Uterus (tissue), 4 donors: ENCODE data around the gene ZBTB14. TPM values are rescaled to one million over a fixed set of nuclear protein-coding genes. Genes with fewer than 3 reads are reported as not detected.

Experiments
- DNase-seq, 2 donors: peaks; one replicate each; pipeline ENCODE4 v3.0.0-alpha.2; 2019 to 2020
- H3K27ac ChIP-seq, 2 donors: fragments of 200-600 bp; sonication (generic); 1 replicate in 1 of 2; 2 replicates in 1 of 2; pipeline ENCODE4 v1.5.1; 2016 to 2018
- H3K27me3 ChIP-seq, 2 donors: fragments of 200-600 bp; sonication (generic); one replicate each; pipeline ENCODE4 v1.5.1; 2018 to 2019; ENCODE audit warnings: control low read depth in 1 of 2
- H3K36me3 ChIP-seq, 2 donors: fragments of 200-600 bp; sonication (generic); one replicate each; pipeline ENCODE4 v1.5.1; 2019; ENCODE audit warnings: control low read depth in 1 of 2
- H3K4me1 ChIP-seq, 2 donors: fragments of 200-600 bp; sonication (generic); one replicate each; pipeline ENCODE4 v1.5.1; 2018 to 2019; ENCODE audit warnings: control low read depth in 1 of 2
- H3K4me3 ChIP-seq, 2 donors: fragments of 200-600 bp; sonication (generic); 1 replicate in 1 of 2; 2 replicates in 1 of 2; pipeline ENCODE4 v1.5.1; 2018 to 2019; ENCODE audit warnings: mild to moderate bottlenecking in 1 of 2
- H3K9me3 ChIP-seq, 2 donors: fragments of 200-600 bp; sonication (generic); one replicate each; pipeline ENCODE4 v1.5.1; 2019; ENCODE audit warnings: control low read depth in 1 of 2
- CTCF ChIP-seq, 4 experiments: fragments of 200-600 bp in 2 of 4; fragments of 450-650 bp in 2 of 4; sonication (generic) in 2 of 4; IDR thresholded peaks; one replicate each; pipeline ENCODE4 v1.5.1; 2016 to 2019; ENCODE audit warnings: antibody characterized with exemption in 4 of 4, mild to moderate bottlenecking in 2 of 4, moderate library complexity in 1 of 4
- POLR2A ChIP-seq, 2 donors: fragments of 450-650 bp; IDR thresholded peaks; one replicate each; pipeline ENCODE4 v1.6.1; 2016; ENCODE audit warnings: antibody characterized with exemption in 2 of 2, mild to moderate bottlenecking in 1 of 2, moderate library complexity in 1 of 2
- intact Hi-C: fragments of 100-400 bp; cut with DNase I; formaldehyde crosslinking; loops from one replicate; pipeline ENCODE4 v1.15.1; 2023; ENCODE audit warnings: low total_unique reads
- total RNA-seq, 4 donors: library from RNA; depleted of rRNA in 3 of 4; stranded (reverse); fragments of >200 nt in 3 of 4; gene quantifications; one replicate each; pipeline versions ENCODE4 v1.1.0 to v1.2.4, GENCODE V29; 2014 to 2023
- donor health status: DM: yes; HTN: yes; CAD: no.

The ZBTB14 gene
- total RNA-seq, 4 donors from 2014 or later = 2.3 to 28.1 (median 20.9) TPM

DNA sequence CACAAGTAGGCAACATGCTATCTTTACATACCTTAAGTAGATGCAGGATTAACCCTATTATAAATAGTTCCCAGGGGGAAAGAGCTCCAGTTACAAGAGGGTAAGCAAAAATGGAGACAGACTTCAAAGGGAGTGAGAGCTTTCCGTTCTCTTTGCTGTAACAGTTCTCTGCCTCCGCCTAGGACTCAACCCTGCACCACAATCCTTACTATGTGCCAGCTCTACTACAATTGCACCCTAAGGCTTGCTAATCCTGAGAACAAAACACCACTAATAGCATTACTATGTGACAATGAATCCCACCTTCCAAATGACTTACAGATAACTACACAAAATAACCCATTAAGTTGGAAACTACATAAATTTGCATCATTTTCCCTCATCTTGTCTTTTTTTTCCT is 7.7 kb downstream of the ZBTB14 start:
- DNase-seq = no peak
- H3K27me3 ChIP-seq = no peaks in the 10 kb centered on the region
- no peak overlapping the region for H3K4me3 ChIP-seq
- no peaks in the 10 kb centered on the region for H3K4me1 ChIP-seq
- H3K27ac ChIP-seq = no peak overlapping the region
- TF ChIP-seq POLR2A (IDR thresholded peaks at IDR 0.05) (no peak), CTCF (IDR thresholded peaks at IDR 0.05) (no peak)
- no peaks in the 10 kb centered on the region for H3K36me3 ChIP-seq
- intact Hi-C loops = no loop called here
- H3K9me3 ChIP-seq = no peaks in the 10 kb centered on the region

DNA sequence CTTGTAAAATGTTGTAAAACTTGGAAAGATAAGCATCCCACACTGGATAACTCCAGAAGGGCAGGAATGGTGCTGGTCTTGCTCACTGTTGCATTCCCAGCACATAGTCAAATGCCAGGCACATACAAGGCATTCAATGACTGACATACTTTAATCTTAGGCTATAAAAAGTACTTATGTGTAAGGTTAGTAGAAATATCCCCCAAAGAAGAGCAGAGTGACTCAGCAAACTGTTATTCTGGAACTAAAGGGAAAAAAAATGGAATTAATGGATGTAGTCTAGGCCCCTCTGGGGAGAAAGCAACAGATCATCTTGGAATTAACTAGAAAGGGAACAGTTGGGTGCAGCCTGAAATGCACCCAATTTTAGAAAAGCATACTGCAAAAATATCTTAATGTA is 9.0 kb downstream of the ZBTB14 start:
- H3K27ac ChIP-seq = no peak overlapping the region
- H3K4me3 ChIP-seq = no peak overlapping the region
- intact Hi-C loops = no loop called here
- no peak for TF ChIP-seq CTCF (IDR thresholded peaks at IDR 0.05)
- TF ChIP-seq POLR2A (IDR thresholded peaks at IDR 0.05) = no peak
- no peak for DNase-seq
- no peaks in the 10 kb centered on the region for H3K27me3 ChIP-seq
- H3K9me3 ChIP-seq = no peaks in the 10 kb centered on the region
- H3K36me3 ChIP-seq = no peaks in the 10 kb centered on the region
- no peaks in the 10 kb centered on the region for H3K4me1 ChIP-seq

DNA sequence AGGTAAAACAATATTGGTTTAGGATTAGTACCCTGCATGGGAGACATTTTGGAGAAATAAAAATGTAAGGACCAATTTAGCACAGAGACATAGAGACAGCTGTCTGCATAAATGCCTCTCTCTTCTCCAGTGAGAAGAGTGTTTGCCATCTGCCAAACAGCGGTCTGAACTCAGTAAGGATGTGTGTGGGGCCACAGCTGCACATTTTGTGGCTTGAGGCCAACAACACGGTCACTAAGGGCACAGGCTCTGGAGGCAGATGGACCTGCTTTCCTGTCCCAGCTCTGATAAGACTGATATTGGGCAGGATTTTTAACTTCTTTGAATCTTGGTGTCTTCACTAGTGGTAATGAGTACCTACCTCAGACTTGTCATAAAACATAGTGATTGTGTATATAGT is 10.2 kb downstream of the ZBTB14 start:
- no peak overlapping the region for H3K4me3 ChIP-seq
- no peak for DNase-seq
- intact Hi-C loops = no loop called here
- no peak overlapping the region for H3K27ac ChIP-seq
- H3K36me3 ChIP-seq = no peaks in the 10 kb centered on the region
- H3K4me1 ChIP-seq = no peaks in the 10 kb centered on the region
- no peaks in the 10 kb centered on the region for H3K27me3 ChIP-seq
- TF ChIP-seq POLR2A (IDR thresholded peaks at IDR 0.05) = no peak
- no peaks in the 10 kb centered on the region for H3K9me3 ChIP-seq

GRCh38 chr18:5284808-5285207 is 10.7 kb downstream of the ZBTB14 start:
- H3K9me3 ChIP-seq = no peaks in the 10 kb centered on the region
- DNase-seq = no peak
- no peak overlapping the region for H3K4me3 ChIP-seq
- no peaks in the 10 kb centered on the region for H3K27me3 ChIP-seq
- H3K27ac ChIP-seq = no peak overlapping the region
- intact Hi-C loops = no loop called here
- H3K4me1 ChIP-seq = no peaks in the 10 kb centered on the region
- TF ChIP-seq POLR2A (IDR thresholded peaks at IDR 0.05) (no peak), CTCF (IDR thresholded peaks at IDR 0.05) (no peak)
- H3K36me3 ChIP-seq = no peaks in the 10 kb centered on the region

DNA sequence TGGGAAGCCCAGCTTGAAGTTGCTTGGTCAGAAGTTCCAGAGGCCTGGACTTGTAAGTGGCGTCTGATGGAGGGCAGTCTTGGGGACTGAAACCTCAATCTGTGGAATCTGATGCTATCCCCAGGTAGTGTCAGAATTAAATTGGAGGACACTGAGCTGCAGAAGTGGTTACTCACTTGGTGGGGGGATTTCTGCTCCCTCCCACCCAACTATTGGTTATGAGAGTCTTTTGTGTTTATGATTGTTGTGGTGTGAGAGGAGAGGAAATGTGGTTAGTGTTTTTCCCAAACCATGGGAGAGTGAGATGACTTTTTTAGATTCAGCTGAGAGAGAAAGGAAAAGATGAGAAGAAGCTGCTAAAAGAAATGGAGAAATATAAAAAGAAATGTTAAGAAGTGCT is 12.8 kb downstream of the ZBTB14 start:
- H3K36me3 ChIP-seq = no peaks in the 10 kb centered on the region
- TF ChIP-seq POLR2A (IDR thresholded peaks at IDR 0.05) = no peak
- TF ChIP-seq CTCF (IDR thresholded peaks at IDR 0.05) = no peak
- H3K27ac ChIP-seq = no peak overlapping the region
- H3K27me3 ChIP-seq = no peaks in the 10 kb centered on the region
- no peaks in the 10 kb centered on the region for H3K9me3 ChIP-seq
- no peak overlapping the region for H3K4me3 ChIP-seq
- intact Hi-C loops = no loop called here
- DNase-seq = no peak
- no peaks in the 10 kb centered on the region for H3K4me1 ChIP-seq

DNA sequence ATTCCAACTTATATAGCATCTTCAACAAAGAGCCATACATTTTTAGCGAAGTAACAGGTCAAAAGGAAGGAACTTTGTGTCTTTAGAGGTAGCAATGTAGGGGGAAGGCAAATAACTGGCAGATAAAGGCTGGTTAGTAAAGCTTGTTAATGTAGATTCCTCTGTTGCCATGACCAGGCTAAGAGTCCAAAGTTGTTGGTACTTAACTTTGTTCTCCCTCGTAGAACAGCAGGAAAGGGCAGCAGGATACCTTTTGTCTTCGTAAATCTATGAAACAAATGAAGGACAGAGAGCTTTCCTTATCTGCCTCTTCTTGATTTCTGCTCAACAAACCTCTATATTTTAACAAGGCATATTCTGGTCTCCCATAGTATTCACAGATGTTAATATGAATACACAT is 18.6 kb downstream of the ZBTB14 start:
- no peak overlapping the region for H3K4me3 ChIP-seq
- no peak for DNase-seq
- H3K27me3 ChIP-seq = no peaks in the 10 kb centered on the region
- H3K4me1 ChIP-seq = no peaks in the 10 kb centered on the region
- H3K9me3 ChIP-seq = no peaks in the 10 kb centered on the region
- intact Hi-C loops = no loop called here
- no peak overlapping the region for H3K27ac ChIP-seq
- no peak for TF ChIP-seq POLR2A (IDR thresholded peaks at IDR 0.05)
- TF ChIP-seq CTCF (IDR thresholded peaks at IDR 0.05) = no peak
- H3K36me3 ChIP-seq = no peaks in the 10 kb centered on the region
